ENCODE results near the gene CFAP77. TPM values are rescaled to one million over a fixed set of nuclear protein-coding genes. Genes with fewer than 3 reads are reported as not detected.
A peak's percentile ranks its signal among the peaks of the same experiment; 100 is the strongest.

Gene CFAP77
- total RNA-seq, result not detected

GRCh38 chr9:132409828-132410528 is at the start of gene CFAP77:
Gene CFAP77 (plus strand): TSS chr9:132410211. CDS start chr9:132410272, 61 bp downstream.
- H3K36me3 ChIP-seq, result no peaks in the 10 kb centered on the region
- H3K27me3 ChIP-seq, result peaks cover 7% of the 10 kb centered on the region
- peak within 1 kb of the TSS; percentile 46 to 50 for H3K4me3 ChIP-seq
- no peak for DNase-seq (ENCODE audit: extremely low spot score in 2 of 2)
- no peaks in the 10 kb centered on the region for H3K9me3 ChIP-seq
- H3K27ac ChIP-seq, result no peak within 1 kb of the TSS
- peak in 1 of 2 donors; percentile 32 for TF ChIP-seq POLR2AphosphoS5 (IDR thresholded peaks at IDR 0.05; ENCODE audit: insufficient read depth in 1 of 2, low read depth in 1 of 2)
- TF ChIP-seq POLR2A (IDR thresholded peaks at IDR 0.05), result no peak
- peaks cover 43% of the 10 kb centered on the region for H3K4me1 ChIP-seq
- intact Hi-C loops (cut with DNase I), result loop anchor here (10.0 kb wide), 1 partner anchor 395 kb away; no protein-coding TSS in a partner anchor

DNA sequence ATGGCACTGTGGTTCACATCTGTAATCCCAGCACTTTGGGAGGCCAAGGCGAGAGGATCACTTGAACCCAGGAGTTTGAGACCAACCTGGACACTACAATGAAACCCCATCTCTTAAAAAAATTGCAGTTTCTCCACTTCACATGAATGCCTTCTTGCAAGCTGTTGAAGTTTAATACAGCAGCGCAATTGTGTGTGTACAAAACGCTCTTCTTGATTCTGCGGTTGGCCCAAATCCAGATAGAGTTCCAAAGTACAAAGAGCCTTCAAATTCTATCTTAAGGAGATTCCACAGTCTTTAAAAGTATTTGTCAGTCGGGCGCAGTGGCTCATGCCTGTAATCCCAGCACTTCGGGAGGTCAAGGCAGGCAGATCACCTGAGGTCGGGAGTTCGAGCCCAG is 45.9 kb upstream of the CFAP77 start:
- TF ChIP-seq POLR2A (IDR thresholded peaks at IDR 0.05), result no peak
- TF ChIP-seq POLR2AphosphoS5 (IDR thresholded peaks at IDR 0.05; ENCODE audit: insufficient read depth in 1 of 2, low read depth in 1 of 2), result no peak
- TF ChIP-seq, protein P1, sequence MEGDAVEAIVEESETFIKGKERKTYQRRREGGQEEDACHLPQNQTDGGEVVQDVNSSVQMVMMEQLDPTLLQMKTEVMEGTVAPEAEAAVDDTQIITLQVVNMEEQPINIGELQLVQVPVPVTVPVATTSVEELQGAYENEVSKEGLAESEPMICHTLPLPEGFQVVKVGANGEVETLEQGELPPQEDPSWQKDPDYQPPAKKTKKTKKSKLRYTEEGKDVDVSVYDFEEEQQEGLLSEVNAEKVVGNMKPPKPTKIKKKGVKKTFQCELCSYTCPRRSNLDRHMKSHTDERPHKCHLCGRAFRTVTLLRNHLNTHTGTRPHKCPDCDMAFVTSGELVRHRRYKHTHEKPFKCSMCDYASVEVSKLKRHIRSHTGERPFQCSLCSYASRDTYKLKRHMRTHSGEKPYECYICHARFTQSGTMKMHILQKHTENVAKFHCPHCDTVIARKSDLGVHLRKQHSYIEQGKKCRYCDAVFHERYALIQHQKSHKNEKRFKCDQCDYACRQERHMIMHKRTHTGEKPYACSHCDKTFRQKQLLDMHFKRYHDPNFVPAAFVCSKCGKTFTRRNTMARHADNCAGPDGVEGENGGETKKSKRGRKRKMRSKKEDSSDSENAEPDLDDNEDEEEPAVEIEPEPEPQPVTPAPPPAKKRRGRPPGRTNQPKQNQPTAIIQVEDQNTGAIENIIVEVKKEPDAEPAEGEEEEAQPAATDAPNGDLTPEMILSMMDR (IDR thresholded peaks at IDR 0.05), result no peak
- DNase-seq (ENCODE audit: extremely low spot score in 2 of 2), result no peak
- H3K9me3 ChIP-seq, result no peaks in the 10 kb centered on the region
- H3K27me3 ChIP-seq, result no peaks in the 10 kb centered on the region
- intact Hi-C loops (cut with DNase I), result no loop called here
- H3K4me1 ChIP-seq, result no peaks in the 10 kb centered on the region
- no peak overlapping the region for H3K27ac ChIP-seq
- no peaks in the 10 kb centered on the region for H3K36me3 ChIP-seq
- no peak overlapping the region for H3K4me3 ChIP-seq

DNA sequence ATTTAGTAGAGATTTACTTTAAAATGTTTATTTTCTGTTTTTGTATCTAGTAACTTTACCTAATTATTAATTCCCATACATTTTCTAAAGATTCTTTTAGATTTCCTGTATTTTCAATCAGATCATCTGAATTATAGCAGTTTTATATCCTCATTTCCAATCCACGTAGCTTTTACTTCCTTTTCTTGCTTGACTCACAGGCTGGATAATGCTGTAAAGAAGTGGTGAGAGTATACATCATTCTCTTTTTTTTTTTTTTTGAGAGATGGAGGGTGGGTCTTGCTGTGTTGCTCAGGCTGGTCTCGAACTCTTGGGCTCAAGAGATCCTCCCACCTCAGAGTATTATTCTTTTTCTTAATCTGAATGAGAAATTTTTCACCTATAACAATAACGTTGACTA is 44.0 kb upstream of the CFAP77 start:
- Histone ChIP-seq H3K9me3 (no peaks in the 10 kb centered on the region), H3K36me3 (no peaks in the 10 kb centered on the region), H3K27me3 (no peaks in the 10 kb centered on the region), H3K27ac (no peak overlapping the region), H3K4me1 (no peaks in the 10 kb centered on the region), H3K4me3 (no peak overlapping the region)
- intact Hi-C loops (cut with DNase I), result no loop called here
- TF ChIP-seq POLR2AphosphoS5 (IDR thresholded peaks at IDR 0.05; ENCODE audit: insufficient read depth in 1 of 2, low read depth in 1 of 2) (no peak), POLR2A (IDR thresholded peaks at IDR 0.05) (no peak)
- TF ChIP-seq, protein P1 (IDR thresholded peaks at IDR 0.05), result no peak
- DNase-seq (ENCODE audit: extremely low spot score in 2 of 2), result no peak

DNA sequence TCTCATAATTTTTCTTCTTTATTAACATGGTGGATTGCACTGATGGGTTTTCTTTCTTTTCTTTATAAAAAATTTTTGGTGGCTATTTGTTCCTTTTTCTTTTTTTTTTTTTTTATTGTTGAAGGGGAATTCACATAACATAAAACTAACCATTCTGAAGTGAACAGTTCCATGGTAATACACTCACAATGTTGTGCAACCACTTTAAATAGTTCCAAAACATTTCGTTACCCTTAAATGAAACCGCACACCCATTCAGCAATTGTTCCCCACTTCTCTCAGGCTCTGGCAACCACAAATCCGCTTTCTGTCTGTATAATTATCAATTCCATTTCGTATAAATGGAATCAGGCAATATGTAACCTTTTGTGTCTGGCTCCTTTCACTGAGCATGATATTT is 43.5 kb upstream of the CFAP77 start:
- Histone ChIP-seq H3K4me3 (no peak overlapping the region), H3K36me3 (no peaks in the 10 kb centered on the region), H3K9me3 (no peaks in the 10 kb centered on the region), H3K27me3 (no peaks in the 10 kb centered on the region), H3K27ac (no peak overlapping the region), H3K4me1 (no peaks in the 10 kb centered on the region)
- DNase-seq (ENCODE audit: extremely low spot score in 2 of 2), result no peak
- TF ChIP-seq POLR2A (IDR thresholded peaks at IDR 0.05), result no peak
- no peak for TF ChIP-seq POLR2AphosphoS5 (IDR thresholded peaks at IDR 0.05; ENCODE audit: insufficient read depth in 1 of 2, low read depth in 1 of 2)
- TF ChIP-seq, protein P1 (IDR thresholded peaks at IDR 0.05), result no peak
- intact Hi-C loops (cut with DNase I), result no loop called here

- Histone ChIP-seq H3K27me3 (no peaks in the 10 kb centered on the region), H3K4me3 (no peak overlapping the region), H3K4me1 (no peaks in the 10 kb centered on the region), H3K27ac (no peak overlapping the region), H3K36me3 (no peaks in the 10 kb centered on the region), H3K9me3 (no peaks in the 10 kb centered on the region)
- TF ChIP-seq, protein P1 (IDR thresholded peaks at IDR 0.05), result no peak
- TF ChIP-seq POLR2A (IDR thresholded peaks at IDR 0.05) (no peak), POLR2AphosphoS5 (IDR thresholded peaks at IDR 0.05; ENCODE audit: insufficient read depth in 1 of 2, low read depth in 1 of 2) (no peak)
- intact Hi-C loops (cut with DNase I), result no loop called here
- DNase-seq (ENCODE audit: extremely low spot score in 2 of 2), result no peak
Measured at GRCh38 chr9:132367613-132368313, 42.2 kb upstream of the CFAP77 start.
